BLaER1 (cell line): ENCODE results near the gene LRWD1.
A peak's percentile ranks its signal among the peaks of the same experiment; 100 is the strongest.
"Not testable (repeated sequence)": the region's sequence is repeated elsewhere in the genome, so short reads cannot be mapped to it uniquely, and the experiment has no call there.

Source experiments
- H3K27ac ChIP-seq: shearing (Covaris generic); formaldehyde crosslinking; 2 replicates; pipeline ENCODE4 v1.8.1; 2022
- H3K27me3 ChIP-seq: shearing (Covaris generic); formaldehyde crosslinking; 2 replicates; pipeline ENCODE4 v1.8.1; 2022
- H3K36me3 ChIP-seq: shearing (Covaris generic); formaldehyde crosslinking; 2 replicates; pipeline ENCODE4 v1.8.1; 2022
- H3K4me1 ChIP-seq: shearing (Covaris generic); formaldehyde crosslinking; 2 replicates; pipeline ENCODE4 v1.8.1; 2022
- H3K4me2 ChIP-seq: shearing (Covaris generic); formaldehyde crosslinking; 2 replicates; pipeline ENCODE4 v1.8.1; 2022
- H3K4me3 ChIP-seq: shearing (Covaris generic); formaldehyde crosslinking; 2 replicates; pipeline ENCODE4 v1.8.1; 2022
- H3K9ac ChIP-seq: shearing (Covaris generic); formaldehyde crosslinking; 2 replicates; pipeline ENCODE4 v1.8.1; 2022
- H3K9me3 ChIP-seq: shearing (Covaris generic); formaldehyde crosslinking; 2 replicates; pipeline ENCODE4 v1.8.1; 2022
- H4K20me1 ChIP-seq: shearing (Covaris generic); formaldehyde crosslinking; 2 replicates; pipeline ENCODE4 v1.8.1; 2022

The LRWD1 gene

GRCh38 chr7:102496861-102497260 lies 32.1 kb downstream of the LRWD1 start:
- not testable (repeated sequence) for H4K20me1 ChIP-seq, H3K4me1 ChIP-seq, H3K27ac ChIP-seq, H3K4me3 ChIP-seq, H3K9me3 ChIP-seq, H3K4me2 ChIP-seq, H3K36me3 ChIP-seq, H3K27me3 ChIP-seq, H3K9ac ChIP-seq

GRCh38 chr7:102497308-102497707 lies 32.5 kb downstream of the LRWD1 start:
- not testable (repeated sequence) for H3K36me3 ChIP-seq, H3K9ac ChIP-seq, H3K4me1 ChIP-seq, H3K9me3 ChIP-seq, H3K27me3 ChIP-seq, H3K27ac ChIP-seq, H3K4me3 ChIP-seq, H3K4me2 ChIP-seq, H4K20me1 ChIP-seq

- not testable (repeated sequence) for H3K27me3 ChIP-seq, H3K9ac ChIP-seq, H3K27ac ChIP-seq, H3K4me3 ChIP-seq, H3K9me3 ChIP-seq, H3K36me3 ChIP-seq, H3K4me2 ChIP-seq, H3K4me1 ChIP-seq, H4K20me1 ChIP-seq
Measured at GRCh38 chr7:102498321-102498720, 33.5 kb downstream of the LRWD1 start.

- not testable (repeated sequence) for H4K20me1 ChIP-seq, H3K27me3 ChIP-seq, H3K27ac ChIP-seq, H3K4me3 ChIP-seq, H3K9me3 ChIP-seq, H3K4me2 ChIP-seq, H3K36me3 ChIP-seq, H3K9ac ChIP-seq, H3K4me1 ChIP-seq
Measured at GRCh38 chr7:102503141-102503540, 38.4 kb downstream of the LRWD1 start.

DNA sequence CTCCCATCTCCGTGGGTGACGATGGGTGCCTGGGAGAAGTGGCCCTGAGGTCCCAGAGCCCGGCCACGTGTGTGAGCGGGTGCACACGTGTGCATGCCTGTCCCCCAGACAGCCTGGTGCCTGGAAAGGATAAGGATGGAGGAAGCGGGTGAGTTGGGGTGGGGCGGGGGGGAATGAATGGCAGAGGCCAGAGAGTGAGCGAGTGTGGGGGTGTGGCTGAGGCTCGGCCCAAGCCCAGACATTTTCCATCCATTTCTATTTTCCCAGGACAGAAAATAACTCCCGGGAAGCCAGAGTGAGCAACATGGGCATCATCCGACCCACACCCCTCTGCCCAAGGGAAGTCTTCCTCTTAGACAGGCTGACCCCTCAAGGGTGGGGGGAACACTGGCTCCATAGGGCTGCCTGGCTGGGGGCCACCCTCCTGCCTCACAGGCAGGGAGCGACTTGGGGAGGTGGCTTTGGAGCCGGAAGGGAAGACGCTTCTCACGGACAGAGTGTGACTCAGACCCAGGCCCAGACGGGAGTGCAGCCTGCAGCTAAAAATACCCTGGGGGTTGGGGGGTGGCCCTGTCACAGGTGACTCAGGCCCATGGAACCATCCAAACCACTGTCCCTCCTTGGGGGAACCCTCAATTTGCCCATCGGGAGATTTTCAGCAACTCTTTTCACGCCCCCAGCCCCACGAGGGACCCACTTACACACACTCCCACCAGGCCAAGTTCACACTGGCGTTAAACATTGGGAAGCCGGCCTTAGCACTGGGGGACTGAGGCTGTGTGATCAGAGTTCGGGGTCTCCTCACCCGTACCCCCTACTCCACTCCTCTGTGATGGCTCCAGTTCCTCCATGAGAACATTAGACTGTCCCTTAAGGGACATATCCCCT lies 40.8 kb downstream of the LRWD1 start:
- H3K9ac ChIP-seq, H3K4me1 ChIP-seq, H4K20me1 ChIP-seq, H3K9me3 ChIP-seq, H3K27ac ChIP-seq, H3K4me2 ChIP-seq, H3K4me3 ChIP-seq, H3K27me3 ChIP-seq, H3K36me3 ChIP-seq: not testable (repeated sequence)

GRCh38 chr7:102507410-102508088 lies 42.8 kb downstream of the LRWD1 start:
- not testable (repeated sequence) for H3K27me3 ChIP-seq, H3K27ac ChIP-seq, H3K9ac ChIP-seq, H3K9me3 ChIP-seq, H4K20me1 ChIP-seq, H3K4me2 ChIP-seq, H3K36me3 ChIP-seq, H3K4me1 ChIP-seq, H3K4me3 ChIP-seq

GRCh38 chr7:102510575-102510974 lies 45.8 kb downstream of the LRWD1 start:
- H3K4me3 ChIP-seq, H3K4me1 ChIP-seq, H3K9ac ChIP-seq, H3K9me3 ChIP-seq, H3K27me3 ChIP-seq, H3K4me2 ChIP-seq, H3K36me3 ChIP-seq, H4K20me1 ChIP-seq, H3K27ac ChIP-seq: not testable (repeated sequence)

- H4K20me1 ChIP-seq, H3K4me3 ChIP-seq, H3K9me3 ChIP-seq, H3K4me1 ChIP-seq, H3K27ac ChIP-seq, H3K36me3 ChIP-seq, H3K4me2 ChIP-seq, H3K27me3 ChIP-seq, H3K9ac ChIP-seq: not testable (repeated sequence)
Measured at GRCh38 chr7:102511860-102512522, 47.2 kb downstream of the LRWD1 start.

DNA sequence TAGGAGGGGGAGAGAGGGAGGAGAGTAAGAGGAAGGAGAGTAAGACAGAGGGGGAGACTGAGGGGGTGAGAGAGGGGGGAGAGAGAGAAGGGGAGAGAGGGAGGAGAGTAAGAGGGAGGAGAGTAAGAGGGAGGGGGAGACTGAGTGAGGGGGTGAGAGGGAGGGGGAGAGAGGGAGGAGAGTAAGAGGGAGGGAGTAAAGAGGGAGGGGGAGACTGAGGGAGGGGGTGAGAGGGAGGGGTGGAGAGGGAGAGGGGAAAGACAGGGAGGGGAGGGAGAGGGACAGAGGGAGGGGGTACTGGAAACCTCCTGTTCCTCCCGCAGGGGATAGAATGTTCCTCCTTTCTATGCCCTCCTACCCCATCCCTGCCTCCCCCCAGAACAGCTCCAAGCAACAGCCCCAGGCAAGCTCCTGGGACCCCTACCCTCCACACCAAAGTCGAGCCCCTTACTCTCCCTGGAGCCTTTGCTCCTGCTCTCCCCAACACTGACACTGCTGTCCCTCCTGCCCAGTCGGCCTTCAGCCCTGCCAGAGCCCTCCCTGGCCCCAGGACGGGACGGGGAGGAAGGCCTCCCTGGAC lies 47.9 kb downstream of the LRWD1 start:
- Histone ChIP-seq H3K27ac (peak overlapping the region; percentile 53; the same call in 1 of the 2 replicates), H3K4me2 (peak overlapping the region; percentile 53)
- not testable (repeated sequence) for H3K4me1 ChIP-seq, H3K36me3 ChIP-seq, H4K20me1 ChIP-seq, H3K4me3 ChIP-seq, H3K9ac ChIP-seq, H3K27me3 ChIP-seq, H3K9me3 ChIP-seq

- H3K36me3 ChIP-seq, H3K27me3 ChIP-seq, H3K4me3 ChIP-seq, H4K20me1 ChIP-seq, H3K27ac ChIP-seq, H3K9me3 ChIP-seq, H3K9ac ChIP-seq, H3K4me2 ChIP-seq, H3K4me1 ChIP-seq: not testable (repeated sequence)
Measured at GRCh38 chr7:102514881-102515721, 50.3 kb downstream of the LRWD1 start.

- not testable (repeated sequence) for H3K4me2 ChIP-seq, H3K36me3 ChIP-seq, H3K9ac ChIP-seq, H3K4me1 ChIP-seq, H3K9me3 ChIP-seq, H3K27ac ChIP-seq, H3K27me3 ChIP-seq, H3K4me3 ChIP-seq, H4K20me1 ChIP-seq
Measured at GRCh38 chr7:102515889-102516288, 51.1 kb downstream of the LRWD1 start.

DNA sequence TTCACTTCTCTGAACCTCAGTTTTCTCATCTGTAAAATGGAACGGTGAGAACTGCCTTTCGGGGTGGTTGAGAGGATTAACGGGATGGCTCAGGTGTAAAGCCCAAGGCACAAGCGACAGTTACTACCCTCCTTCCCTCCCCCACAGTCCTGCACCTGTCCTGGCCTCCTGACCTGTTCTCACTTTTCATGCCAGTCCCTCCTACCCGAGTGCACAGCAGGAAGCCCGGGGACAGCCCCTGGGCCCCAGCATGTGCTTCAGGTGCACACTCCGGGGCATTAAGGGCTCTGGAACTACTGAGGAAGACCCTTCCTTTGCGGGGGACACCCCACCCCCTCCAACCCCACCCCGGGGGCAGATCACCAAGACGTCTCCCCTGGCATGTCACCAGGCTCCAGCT lies 52.2 kb downstream of the LRWD1 start:
- not testable (repeated sequence) for H3K4me1 ChIP-seq, H3K4me2 ChIP-seq, H3K9me3 ChIP-seq, H3K9ac ChIP-seq, H3K27ac ChIP-seq, H3K27me3 ChIP-seq, H4K20me1 ChIP-seq, H3K36me3 ChIP-seq, H3K4me3 ChIP-seq

DNA sequence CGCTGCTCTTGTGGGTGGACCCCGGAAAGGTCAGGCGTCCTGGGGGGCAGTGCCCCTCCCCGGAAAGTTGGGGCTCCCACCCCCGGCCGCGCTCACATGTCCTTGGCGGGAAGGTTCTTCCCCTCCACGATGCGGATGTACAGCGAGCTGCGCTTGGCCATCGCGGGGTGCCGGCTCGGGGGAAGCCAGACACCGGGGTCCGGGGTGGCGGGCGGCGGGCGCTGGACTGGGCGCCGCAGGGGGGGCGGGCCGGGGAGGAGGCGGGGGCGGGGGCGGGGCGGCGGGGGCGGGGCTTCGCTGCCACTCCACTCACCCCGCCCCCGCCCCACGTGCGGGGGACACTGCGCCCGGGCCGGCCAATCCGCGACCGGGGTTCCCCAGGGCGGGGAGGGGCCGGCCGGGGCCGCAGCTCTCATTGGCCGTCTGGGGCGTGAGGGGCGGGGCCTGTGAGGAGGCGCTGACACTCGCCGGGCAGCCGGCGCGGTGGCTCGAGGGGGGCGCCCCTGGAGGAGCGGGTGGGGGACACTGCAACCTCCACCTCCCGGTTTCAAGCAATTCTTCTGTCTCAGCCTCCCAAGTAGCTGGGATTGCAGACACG lies 52.9 kb downstream of the LRWD1 start, which contains the start of gene RASA4B:
Gene RASA4B (minus strand): TSS at position 228 of the 598 bp plus-strand sequence. CDS start 67 bp downstream, at position 161.
- not testable (repeated sequence) for H3K9me3 ChIP-seq, H3K4me2 ChIP-seq, H4K20me1 ChIP-seq, H3K4me1 ChIP-seq, H3K4me3 ChIP-seq, H3K9ac ChIP-seq, H3K36me3 ChIP-seq, H3K27me3 ChIP-seq, H3K27ac ChIP-seq
